Measurements from ENCODE around the gene HSPA4L.

DNA sequence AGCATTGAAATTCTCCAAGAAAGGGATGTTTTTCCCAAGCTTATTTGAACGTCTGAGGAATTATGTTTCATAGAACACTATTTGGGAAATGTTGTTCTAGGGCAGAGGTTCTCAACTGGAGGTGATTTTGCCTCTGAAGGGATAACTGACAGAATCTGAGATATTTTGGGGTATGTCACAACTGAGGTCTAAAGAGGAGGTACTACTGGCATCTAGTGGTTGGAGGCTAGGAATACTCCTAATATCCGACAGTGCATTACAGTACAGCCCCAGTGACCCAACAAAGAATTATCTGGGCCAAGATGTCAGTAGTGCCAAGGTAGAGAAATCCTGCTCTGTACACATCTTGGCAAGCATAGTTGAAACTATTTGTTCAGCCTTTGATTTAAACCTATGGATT is 6.4 kb downstream of the HSPA4L start:
- TF ChIP-seq, protein P1, sequence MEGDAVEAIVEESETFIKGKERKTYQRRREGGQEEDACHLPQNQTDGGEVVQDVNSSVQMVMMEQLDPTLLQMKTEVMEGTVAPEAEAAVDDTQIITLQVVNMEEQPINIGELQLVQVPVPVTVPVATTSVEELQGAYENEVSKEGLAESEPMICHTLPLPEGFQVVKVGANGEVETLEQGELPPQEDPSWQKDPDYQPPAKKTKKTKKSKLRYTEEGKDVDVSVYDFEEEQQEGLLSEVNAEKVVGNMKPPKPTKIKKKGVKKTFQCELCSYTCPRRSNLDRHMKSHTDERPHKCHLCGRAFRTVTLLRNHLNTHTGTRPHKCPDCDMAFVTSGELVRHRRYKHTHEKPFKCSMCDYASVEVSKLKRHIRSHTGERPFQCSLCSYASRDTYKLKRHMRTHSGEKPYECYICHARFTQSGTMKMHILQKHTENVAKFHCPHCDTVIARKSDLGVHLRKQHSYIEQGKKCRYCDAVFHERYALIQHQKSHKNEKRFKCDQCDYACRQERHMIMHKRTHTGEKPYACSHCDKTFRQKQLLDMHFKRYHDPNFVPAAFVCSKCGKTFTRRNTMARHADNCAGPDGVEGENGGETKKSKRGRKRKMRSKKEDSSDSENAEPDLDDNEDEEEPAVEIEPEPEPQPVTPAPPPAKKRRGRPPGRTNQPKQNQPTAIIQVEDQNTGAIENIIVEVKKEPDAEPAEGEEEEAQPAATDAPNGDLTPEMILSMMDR (IDR thresholded peaks at IDR 0.05) = peak in 1 of 3 experiments; percentile 25
- TF ChIP-seq POLR2A (IDR thresholded peaks at IDR 0.05; ENCODE audit: low read depth) (no peak), EP300 (IDR thresholded peaks at IDR 0.05) (no peak)
